Hematopoietic multipotent progenitor cell treated with erythropoietin and hydrocortisone succinate and interleukin-3 and kit ligand, for 17 days (in vitro differentiated cells): ENCODE results near the gene TNRC6A.
"Not testable (repeated sequence)": the region's sequence is repeated elsewhere in the genome, so short reads cannot be mapped to it uniquely, and the experiment has no call there.

Experiments
- DNase-seq: peaks from one replicate; pipeline ENCODE4 v3.0.0-alpha.2; 2015; ENCODE audit warnings: low spot score

TNRC6A gene

GRCh38 chr16:24845726-24846547 is 116.5 kb downstream of the TNRC6A start, which contains the start of gene SLC5A11:
TSS of gene SLC5A11 (plus strand) at chr16:24845963. CDS start at chr16:24858644, 12,681 bp downstream.
- DNase-seq = no peak

GRCh38 chr16:24846548-24847357 is 117.3 kb downstream of the TNRC6A start:
- DNase-seq = no peak

- no peak for DNase-seq
These were observed 117.9 kb downstream of the TNRC6A start for GRCh38 chr16:24847358-24847664.

GRCh38 chr16:24848065-24848464 is 118.6 kb downstream of the TNRC6A start:
- no peak for DNase-seq

- DNase-seq = no peak
These were observed 120.2 kb downstream of the TNRC6A start for GRCh38 chr16:24849641-24850040.

- no peak for DNase-seq
These were observed 121.0 kb downstream of the TNRC6A start for GRCh38 chr16:24850289-24850938.

- no peak for DNase-seq
These were observed 122.2 kb downstream of the TNRC6A start for GRCh38 chr16:24851700-24852099.

GRCh38 chr16:24852281-24852721 is 122.8 kb downstream of the TNRC6A start:
- no peak for DNase-seq

GRCh38 chr16:24853169-24853824 is 123.8 kb downstream of the TNRC6A start:
- no peak for DNase-seq

- no peak for DNase-seq
These were observed 124.4 kb downstream of the TNRC6A start for GRCh38 chr16:24853830-24854229.

GRCh38 chr16:24854607-24855171 is 125.2 kb downstream of the TNRC6A start:
- no peak for DNase-seq

- DNase-seq = no peak
These were observed 126.2 kb downstream of the TNRC6A start for GRCh38 chr16:24855678-24856077.

GRCh38 chr16:24856871-24857270 is 127.4 kb downstream of the TNRC6A start:
- not testable (repeated sequence) for DNase-seq

- no peak for DNase-seq
These were observed 129.0 kb downstream of the TNRC6A start for GRCh38 chr16:24858219-24859041.

- no peak for DNase-seq
These were observed 132.0 kb downstream of the TNRC6A start for GRCh38 chr16:24861461-24861860.

- no peak for DNase-seq
These were observed 134.4 kb downstream of the TNRC6A start for GRCh38 chr16:24863582-24864437.

GRCh38 chr16:24869033-24869432 is 139.6 kb downstream of the TNRC6A start:
- DNase-seq = no peak

GRCh38 chr16:24871891-24872290 is 142.4 kb downstream of the TNRC6A start:
- DNase-seq = no peak

- DNase-seq = no peak
These were observed 143.6 kb downstream of the TNRC6A start for GRCh38 chr16:24873028-24873427.

GRCh38 chr16:24875466-24875865 is 146.0 kb downstream of the TNRC6A start:
- no peak for DNase-seq
